GM23338 (cell line): Measurements from ENCODE around the gene HIF1AN. TPM values are rescaled to one million over a fixed set of nuclear protein-coding genes. Genes with fewer than 3 reads are reported as not detected.
A peak's percentile ranks its signal among the peaks of the same experiment; 100 is the strongest.

Source experiments
- ATAC-seq: fragments of 200-7000 bp; cut with Tn5 transposase; 3 replicates; pipeline ENCODE4 v1.9.1; 2020
- DNase-seq: peaks from one replicate; pipeline ENCODE4 v3.0.0-alpha.2; 2015; ENCODE audit warnings: low spot score
- H2AFZ ChIP-seq: fragments of 200-600 bp; sonication (generic); 2 replicates; pipeline ENCODE4 v1.8.0; 2016; ENCODE audit warnings: antibody characterized with exemption, mild to moderate bottlenecking, moderate library complexity
- H3F3A ChIP-seq: fragments of 200-600 bp; sonication (generic); replicated peaks from 2 replicates; pipeline ENCODE4 v1.8.0; 2017; ENCODE audit warnings: antibody characterized with exemption, mixed run types, low read depth
- H3K27ac ChIP-seq: fragments of 200-600 bp; sonication (generic); 2 replicates; pipeline ENCODE4 v1.6.1; 2016; ENCODE audit warnings: low read depth
- H3K27me3 ChIP-seq: fragments of 200-600 bp; sonication (generic); 2 replicates; pipeline ENCODE4 v1.8.0; 2016; ENCODE audit warnings: mild to moderate bottlenecking, mixed run types, moderate library complexity; ENCODE audit not compliant: insufficient read depth
- H3K36me3 ChIP-seq: fragments of 200-600 bp; sonication (generic); 2 replicates; pipeline ENCODE4 v1.8.0; 2016; ENCODE audit warnings: mild to moderate bottlenecking; ENCODE audit not compliant: insufficient read depth
- H3K4me1 ChIP-seq: fragments of 200-600 bp; sonication (generic); 2 replicates; pipeline ENCODE4 v1.8.0; 2016; ENCODE audit warnings: mild to moderate bottlenecking, moderate library complexity; ENCODE audit not compliant: insufficient read depth
- H3K4me2 ChIP-seq: fragments of 200-600 bp; sonication (generic); 2 replicates; pipeline ENCODE4 v1.7.1; 2017; ENCODE audit warnings: mixed run types
- H3K4me3 ChIP-seq: fragments of 200-600 bp; sonication (generic); 2 replicates; pipeline ENCODE4 v1.6.1; 2016; ENCODE audit warnings: mixed run types
- H3K79me2 ChIP-seq: fragments of 200-600 bp; sonication (generic); replicated peaks from 2 replicates; pipeline ENCODE4 v1.8.0; 2017; ENCODE audit warnings: mild to moderate bottlenecking; ENCODE audit not compliant: insufficient read depth
- H3K9me2 ChIP-seq: fragments of 200-600 bp; sonication (generic); 2 replicates; pipeline ENCODE4 v1.8.0; 2017; ENCODE audit not compliant: insufficient read depth
- H4K20me1 ChIP-seq: fragments of 200-600 bp; sonication (generic); replicated peaks from 2 replicates; pipeline ENCODE4 v1.8.0; 2017; ENCODE audit warnings: mild to moderate bottlenecking; ENCODE audit not compliant: insufficient read depth
- H3K27ac Mint-ChIP-seq: 2 replicates; pipeline ENCODE4 v1.8.0; 2020; ENCODE audit warnings: inconsistent platforms, mild to moderate bottlenecking, moderate library complexity, mixed read lengths
- H3K27me3 Mint-ChIP-seq: 3 replicates; pipeline ENCODE4 v1.8.0; 2022; ENCODE audit warnings: low read depth, mild to moderate bottlenecking, moderate library complexity, mixed read lengths, inconsistent platforms; ENCODE audit not compliant: insufficient read depth, poor library complexity
- H3K36me3 Mint-ChIP-seq: 3 replicates; pipeline ENCODE4 v1.8.0; 2021; ENCODE audit warnings: low read depth, mild to moderate bottlenecking, inconsistent platforms, moderate library complexity, mixed read lengths
- H3K4me1 Mint-ChIP-seq: 3 replicates; pipeline ENCODE4 v1.8.0; 2020; ENCODE audit warnings: mild to moderate bottlenecking, inconsistent platforms, mixed read lengths
- H3K4me3 Mint-ChIP-seq: 3 replicates; pipeline ENCODE4 v1.8.0; 2021; ENCODE audit warnings: moderate library complexity, mild to moderate bottlenecking, inconsistent platforms, mixed read lengths
- H3K9me3 Mint-ChIP-seq: 3 replicates; pipeline ENCODE4 v1.8.0; 2020; ENCODE audit warnings: moderate library complexity, mild to moderate bottlenecking, inconsistent platforms, mixed read lengths
- CREB1 ChIP-seq: fragments of 250-450 bp; sonication (Bioruptor Pico); IDR thresholded peaks from 2 replicates; pipeline ENCODE4 v1.5.0; 2020; ENCODE audit warnings: low read depth, mild to moderate bottlenecking, moderate library complexity
- CTCF ChIP-seq, 2 experiments: fragments of 200-600 bp in 1 of 2; sonication (generic) in 1 of 2; conservative IDR thresholded peaks; 2 replicates each; pipeline versions ENCODE4 v1.5.1 to v1.6.1; 2016 to 2017; ENCODE audit warnings: antibody characterized with exemption in 2 of 2, low read depth in 2 of 2, mild to moderate bottlenecking in 2 of 2, moderate library complexity in 1 of 2
- EZH2phosphoT487 ChIP-seq: fragments of 200-600 bp; sonication (generic); IDR thresholded peaks from one replicate; pipeline ENCODE4 v1.8.1; 2018; ENCODE audit warnings: antibody characterized with exemption; ENCODE audit not compliant: unreplicated experiment
- POLR2AphosphoS5 ChIP-seq: IDR thresholded peaks from 2 replicates; pipeline ENCODE4 v1.6.1; 2016; ENCODE audit warnings: antibody characterized with exemption, low read depth
- polyA plus RNA-seq: library from polyadenylated mRNA; unstranded; fragments of >200 nt; fragmentation: Nextera tagmentation; extraction: Ambion mirVana; gene quantifications from 2 replicates; pipeline ENCODE4 v1.2.1, GENCODE V29; 2016
- total RNA-seq: library from RNA; depleted of rRNA; stranded (reverse); fragments of >200 nt; shearing (Covaris generic); gene quantifications from 2 replicates; pipeline ENCODE4 v1.2.3, GENCODE V29; 2014

HIF1AN gene
- total and polyA plus RNA-seq, 2 experiments from 2014 or later, result 9.9 to 26.3 TPM

DNA sequence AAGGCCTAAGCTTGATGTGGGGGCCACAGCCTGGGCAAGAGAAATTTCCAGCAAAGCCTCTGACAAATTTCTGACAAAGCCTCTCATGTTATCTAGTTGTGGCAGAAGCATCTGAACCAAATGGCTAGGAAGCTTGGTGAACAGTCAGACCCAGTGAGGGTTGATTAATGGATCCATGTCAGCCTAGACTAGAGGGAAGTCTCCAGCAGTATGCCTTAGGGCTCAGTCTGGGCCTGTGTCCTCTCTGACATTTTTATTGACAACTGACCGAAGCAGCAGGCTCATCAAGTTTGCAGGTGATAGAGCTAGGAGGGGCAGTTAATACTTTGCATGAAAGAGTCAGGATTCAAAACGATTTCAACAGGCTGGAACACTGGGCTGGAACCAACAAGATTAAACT, 25.3 kb downstream of the HIF1AN start:
- H3K27me3 ChIP-seq, result peaks cover 49% of the 10 kb centered on the region
- Mint-ChIP-seq H3K27ac (no peak overlapping the region), H3K4me3 (no peak overlapping the region), H3K9me3 (peaks cover 3% of the 10 kb centered on the region; the same call in 2 of the 3 replicates), H3K4me1 (peaks cover 5% of the 10 kb centered on the region; the same call in 2 of the 3 replicates), H3K27me3 (peaks cover 30% of the 10 kb centered on the region), H3K36me3 (no peaks in the 10 kb centered on the region)
- no peaks in the 10 kb centered on the region for H3K9me2 ChIP-seq
- H2AFZ ChIP-seq, result no peak overlapping the region
- ATAC-seq, result no peak
- H3F3A ChIP-seq, result 0 out of 2 replicates have a peak, but pooled peaks cover 10% of the 10 kb centered on the region
- no peaks in the 10 kb centered on the region for H3K79me2 ChIP-seq
- no peak for DNase-seq
- no peak overlapping the region for H3K4me2 ChIP-seq
- H4K20me1 ChIP-seq, result peaks cover 6% of the 10 kb centered on the region
- TF ChIP-seq EZH2phosphoT487, result no peak
- H3K27ac ChIP-seq, result no peak overlapping the region
- no peak overlapping the region for H3K4me3 ChIP-seq
- H3K4me1 ChIP-seq, result no peaks in the 10 kb centered on the region; the same call in 1 of the 2 replicates
- H3K36me3 ChIP-seq, result no peaks in the 10 kb centered on the region

DNA sequence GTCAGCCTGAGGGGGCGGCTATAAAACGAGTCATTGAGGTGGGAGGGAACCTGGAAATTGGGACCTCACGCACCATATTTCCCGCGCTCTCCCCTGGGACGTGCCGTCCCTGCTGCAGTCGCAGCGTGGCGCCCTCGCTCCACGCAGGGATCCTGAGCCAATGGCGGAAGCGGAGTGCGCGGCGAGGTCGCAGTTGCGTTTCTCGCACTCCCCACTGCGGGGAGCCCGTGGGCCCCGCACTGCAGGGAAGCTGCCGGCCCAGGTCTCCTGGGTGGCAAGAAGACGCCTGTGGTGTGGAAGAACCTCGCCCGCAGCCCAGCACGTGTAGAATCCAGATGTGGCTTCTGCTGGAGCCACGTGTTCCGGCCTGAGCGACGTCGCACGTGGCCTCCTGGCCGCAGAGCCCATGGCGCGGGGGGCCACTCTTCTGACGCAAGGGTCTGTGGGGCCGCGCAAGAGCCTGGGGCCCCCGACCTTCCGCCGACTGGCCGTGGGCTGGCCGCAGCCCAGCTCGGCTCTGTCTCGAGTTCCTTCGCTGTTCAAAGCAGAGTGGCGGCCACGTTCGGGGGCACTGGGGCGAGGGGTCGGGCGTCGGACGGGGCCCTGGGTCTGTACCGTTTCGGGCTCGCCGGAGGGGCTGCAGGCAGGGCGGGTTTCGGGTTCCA, 26.4 kb downstream of the HIF1AN start:
- H2AFZ ChIP-seq, result no peak overlapping the region
- peaks cover 3% of the 10 kb centered on the region; the same call in 2 of the 3 replicates for H3K9me3 Mint-ChIP-seq
- H3K4me1 ChIP-seq, result no peaks in the 10 kb centered on the region; the same call in 1 of the 2 replicates

More for the DNA sequence above, 26.4 kb downstream of the HIF1AN start:
- TF ChIP-seq CTCF (conservative IDR thresholded peaks at IDR 0.05; ENCODE audit: low read depth in 2 of 2), result peak; percentile 74 to 98
- TF ChIP-seq EZH2phosphoT487, result no peak
- peak; percentile 66 for TF ChIP-seq POLR2AphosphoS5
- 0 out of 2 replicates have a peak, but pooled peaks have one; percentile 30 for TF ChIP-seq CREB1 (CRISPR knock-in tag)
- Mint-ChIP-seq H3K4me3 (no peak overlapping the region), H3K36me3 (no peaks in the 10 kb centered on the region), H3K27me3 (peaks cover 36% of the 10 kb centered on the region), H3K4me1 (peaks cover 5% of the 10 kb centered on the region; the same call in 2 of the 3 replicates), H3K27ac (no peak overlapping the region)
- Histone ChIP-seq H3K27me3 (peaks cover 50% of the 10 kb centered on the region), H3K79me2 (no peaks in the 10 kb centered on the region), H3K36me3 (no peaks in the 10 kb centered on the region), H3K9me2 (no peaks in the 10 kb centered on the region), H3K4me2 (peak overlapping the region; percentile 64), H3K27ac (no peak overlapping the region), H3K4me3 (peak overlapping the region; percentile 34; the same call in 1 of the 2 replicates), H3F3A (0 out of 2 replicates have a peak, but pooled peaks cover 10% of the 10 kb centered on the region), H4K20me1 (peaks cover 3% of the 10 kb centered on the region; the same call in 1 of the 2 replicates)
- DNase-seq (peak; percentile 82), ATAC-seq (peak; percentile 72)
